Right ventricle myocardium superior (tissue), 1 donor: ENCODE results near the gene GGA2. TPM values are rescaled to one million over a fixed set of nuclear protein-coding genes. Genes with fewer than 3 reads are reported as not detected.
"Not testable (repeated sequence)": the region's sequence is repeated elsewhere in the genome, so short reads cannot be mapped to it uniquely, and the experiment has no call there.

Experiments used
- ATAC-seq: fragments of 200-7000 bp; cut with Tn5 transposase; one replicate; pipeline ENCODE4 v1.9.1; 2020; ENCODE audit warnings: mild to moderate bottlenecking; ENCODE audit not compliant: poor library complexity
- DNase-seq: peaks from one replicate; pipeline ENCODE4 v3.0.0-alpha.2; 2020
- intact Hi-C: fragments of 100-400 bp; cut with DNase I; formaldehyde crosslinking; loops from one replicate; pipeline ENCODE4 v1.11.2; 2022
- total RNA-seq: library from RNA; stranded (reverse); fragmentation: NEBNext Ultra II Directional; extraction: Animal tissue kit (Norgen Biotek cat#: 25700); gene quantifications from one replicate; pipeline ENCODE4 v1.2.1, GENCODE V29; 2021
- donor health status: DM: no; HTN: yes; CAD: no; lungs with severe emphysema.

Gene GGA2
- total RNA-seq, 1 donor from 2014 or later = 50.3 TPM

GRCh38 chr16:23485257-23485614 is 25.1 kb downstream of the GGA2 start:
- DNase-seq (no peak), ATAC-seq (no peak)
- intact Hi-C loops = no loop called here

- ATAC-seq (peak; percentile 63), DNase-seq (no peak)
- intact Hi-C loops = no loop called here
Observed at GRCh38 chr16:23484510-23485256, 25.6 kb downstream of the GGA2 start.

GRCh38 chr16:23483492-23483891 is 26.8 kb downstream of the GGA2 start:
- DNase-seq, intact Hi-C loops, ATAC-seq: not testable (repeated sequence)

- DNase-seq (no peak), ATAC-seq (no peak)
- intact Hi-C loops = no loop called here
Observed at GRCh38 chr16:23482778-23483177, 27.5 kb downstream of the GGA2 start.

- no peak for ATAC-seq
- DNase-seq = no peak
- intact Hi-C loops = no loop called here
Observed at GRCh38 chr16:23480257-23480656, 30.0 kb downstream of the GGA2 start.

GRCh38 chr16:23479138-23479537 is 31.2 kb downstream of the GGA2 start:
- intact Hi-C loops = no loop called here
- ATAC-seq = no peak
- no peak for DNase-seq

DNA sequence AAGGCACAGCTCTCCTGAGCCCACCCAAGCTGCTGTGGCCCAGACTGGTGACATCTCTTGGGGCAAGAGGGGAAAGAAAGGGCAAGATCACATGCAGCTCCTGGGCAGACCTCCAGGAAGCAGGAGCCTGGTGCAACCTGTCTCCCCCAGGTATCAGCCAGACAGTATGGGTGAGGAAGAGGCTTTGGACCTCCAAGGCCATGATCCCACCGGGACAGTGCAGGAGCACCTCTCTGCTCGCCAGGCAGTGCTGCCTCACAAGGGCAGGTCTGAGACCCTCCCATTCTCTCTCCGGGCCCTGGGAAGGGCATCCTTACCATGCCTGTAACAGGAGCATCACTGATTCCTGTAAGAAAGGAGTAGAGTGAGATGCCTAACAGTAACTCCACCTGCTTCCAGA is 31.7 kb downstream of the GGA2 start:
- intact Hi-C loops = no loop called here
- DNase-seq = no peak
- ATAC-seq = no peak

GRCh38 chr16:23476289-23476688 is 34.0 kb downstream of the GGA2 start:
- no peak for ATAC-seq
- DNase-seq = no peak
- intact Hi-C loops = no loop called here

DNA sequence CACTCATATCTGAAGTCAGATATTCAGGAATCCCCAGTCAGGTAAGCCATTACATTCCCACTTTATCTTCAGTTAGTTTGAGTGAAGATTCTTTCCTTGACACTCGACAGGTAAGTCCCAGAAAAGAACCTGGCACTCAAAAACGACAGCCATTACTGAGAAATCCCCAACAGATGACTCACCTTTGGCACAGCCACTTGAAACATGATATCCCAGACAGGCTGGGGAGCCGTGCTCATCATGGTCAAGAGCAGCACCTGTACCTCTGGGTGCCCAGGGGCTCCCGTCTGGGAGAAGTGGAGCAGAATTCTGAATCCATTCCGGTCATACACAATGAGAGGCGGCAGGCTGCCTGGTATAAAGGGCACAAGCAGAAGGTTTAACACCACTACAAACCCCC is 40.5 kb downstream of the GGA2 start:
- intact Hi-C loops = no loop called here
- DNase-seq (no peak), ATAC-seq (no peak)

DNA sequence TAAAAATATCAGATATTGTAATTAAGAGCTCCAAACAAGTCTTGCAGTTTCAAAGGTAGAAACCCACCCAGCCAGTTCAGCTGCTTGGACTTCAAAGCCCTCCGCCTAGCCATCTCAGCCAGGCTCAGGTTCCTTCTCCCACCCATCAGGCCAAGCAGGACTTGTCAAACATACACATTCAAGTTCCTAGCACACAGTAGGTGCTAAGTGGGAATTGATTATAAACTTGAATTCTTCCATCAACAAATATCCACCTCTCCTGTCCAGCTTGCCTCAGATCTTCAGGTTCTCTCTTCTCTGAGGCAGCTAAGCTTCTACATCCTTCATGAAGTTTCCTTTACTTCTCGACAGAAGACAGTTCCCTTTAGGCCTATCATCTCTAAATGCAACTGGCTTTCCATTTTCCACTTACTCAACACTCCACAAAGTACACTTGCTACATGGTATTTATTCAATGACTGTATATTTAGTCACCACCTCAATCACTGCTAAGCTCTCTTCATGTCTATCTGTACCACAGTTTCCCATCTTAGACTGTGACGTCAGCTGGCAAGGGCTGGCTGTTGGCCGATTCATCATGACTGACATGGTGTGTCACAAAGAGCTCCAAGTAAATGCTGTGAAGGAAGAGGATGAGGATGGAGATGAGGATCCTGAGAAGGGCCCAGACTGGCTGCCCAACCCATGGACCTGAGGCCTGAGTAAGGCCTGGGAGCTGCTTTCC is 44.0 kb downstream of the GGA2 start:
- DNase-seq = no peak
- intact Hi-C loops = no loop called here

GRCh38 chr16:23465179-23465578 is 45.1 kb downstream of the GGA2 start:
- no peak for ATAC-seq
- intact Hi-C loops = no loop called here
- no peak for DNase-seq

More for the DNA sequence above, 44.0 kb downstream of the GGA2 start:
- ATAC-seq = no peak

GRCh38 chr16:23464196-23464595 is 46.1 kb downstream of the GGA2 start:
- intact Hi-C loops = no loop called here
- ATAC-seq = peak; percentile 64
- DNase-seq = no peak

- peak; percentile 88 for ATAC-seq
- DNase-seq = peak; percentile 90
- intact Hi-C loops = not testable (repeated sequence)
Observed at GRCh38 chr16:23462994-23463393, 47.3 kb downstream of the GGA2 start.

DNA sequence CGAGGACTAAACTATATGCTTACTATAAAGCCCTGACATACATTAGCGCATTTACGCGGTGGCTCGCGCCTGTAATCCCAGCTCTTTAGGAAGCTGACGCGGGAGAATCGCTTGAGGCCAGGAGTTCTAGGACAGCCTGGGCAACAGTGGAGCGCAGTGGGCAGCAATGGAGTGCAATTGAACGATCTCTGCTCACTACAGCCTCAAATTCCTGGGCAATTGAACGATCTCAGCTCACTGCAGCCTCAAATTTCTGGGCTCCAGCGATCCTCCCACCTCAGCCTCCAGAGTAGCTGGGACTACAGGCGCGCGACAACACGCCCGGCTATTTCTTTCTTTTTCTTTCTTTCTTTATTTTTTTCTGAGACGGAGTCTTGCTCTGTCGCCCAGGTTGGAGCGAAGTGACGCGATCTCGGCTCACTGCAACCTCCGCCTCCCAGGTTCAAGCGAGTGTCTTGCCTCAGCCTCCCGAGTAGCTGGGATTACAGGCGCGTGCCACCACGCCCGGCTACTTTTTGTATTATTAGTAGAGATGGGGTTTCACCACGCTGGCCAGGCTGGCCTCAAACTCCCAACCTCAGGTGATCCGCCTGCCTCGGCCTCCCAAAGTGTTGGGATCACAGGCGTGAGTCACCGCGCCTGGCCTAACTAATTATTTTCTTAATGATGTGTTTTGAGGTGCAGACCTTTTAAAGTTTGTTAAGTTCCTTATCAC is 56.8 kb downstream of the GGA2 start:
- intact Hi-C loops = no loop called here
- DNase-seq (no peak), ATAC-seq (peak; percentile 5)

DNA sequence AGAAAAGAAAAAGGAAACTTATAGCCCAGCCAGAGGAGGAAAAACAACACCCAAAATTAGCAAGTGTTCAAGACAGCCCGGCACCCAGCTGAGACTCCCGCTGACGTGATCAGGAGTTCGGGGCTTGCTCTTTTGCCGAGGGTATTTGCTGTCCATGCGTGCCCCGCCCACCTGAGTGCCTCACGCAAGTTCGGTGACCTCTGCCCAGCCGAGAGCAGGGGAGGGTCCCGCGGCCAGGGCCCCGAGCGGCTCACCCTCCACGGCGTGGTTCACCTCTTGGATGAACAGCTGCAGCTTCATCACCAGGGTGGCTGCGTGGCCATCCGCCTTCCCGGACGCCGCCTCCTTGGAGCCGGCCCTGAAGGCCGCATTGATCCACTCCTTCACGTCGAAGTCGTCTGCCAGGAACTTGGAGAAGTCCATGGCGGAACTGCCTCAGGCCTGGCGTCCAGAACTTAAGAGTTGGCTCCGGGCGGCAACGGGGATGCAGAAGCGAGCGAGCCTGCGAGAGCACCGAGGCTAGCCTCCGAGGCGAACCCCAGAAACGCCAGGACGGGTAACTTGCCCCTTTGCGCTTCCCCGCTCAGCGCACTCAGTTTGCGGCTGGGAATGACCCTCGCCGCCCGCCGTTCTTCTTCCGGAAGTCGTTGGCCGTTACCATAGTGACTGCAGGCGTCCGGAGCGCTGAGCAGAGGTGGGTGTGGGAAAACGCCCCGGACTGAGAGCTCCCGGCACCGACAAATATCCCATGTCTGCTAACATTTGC is 57.5 kb downstream of the GGA2 start, which contains the start of gene COG7:
TSS of gene COG7 (minus strand) at position 618 of the 766 bp plus-strand sequence. CDS start at position 423, 195 bp downstream.
- intact Hi-C loops = no loop called here
- ATAC-seq (peak; percentile 99), DNase-seq (peak; percentile 93)

- no peak for DNase-seq
- intact Hi-C loops = no loop called here
- ATAC-seq = peak; percentile 6
Observed at GRCh38 chr16:23452221-23452571, 58.1 kb downstream of the GGA2 start.

DNA sequence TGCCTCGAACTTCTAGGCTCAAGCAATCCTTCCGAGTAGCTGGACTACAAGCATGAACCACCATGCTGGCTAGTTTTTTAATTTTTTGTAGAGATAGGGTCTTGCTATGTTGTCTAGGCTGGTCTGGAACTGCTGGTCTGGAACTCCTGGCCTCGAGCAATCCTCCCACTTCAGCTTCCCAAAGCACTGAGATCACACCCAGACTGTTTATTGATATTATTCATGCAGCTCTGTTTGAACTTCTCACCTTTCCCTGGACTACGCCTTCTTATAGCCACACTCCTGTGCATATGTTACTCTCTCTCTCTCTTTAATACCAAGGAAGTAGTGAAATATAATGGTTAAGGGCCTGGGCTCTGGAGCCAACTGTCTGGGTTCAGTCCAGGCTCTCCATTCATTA is 61.9 kb downstream of the GGA2 start:
- no peak for ATAC-seq
- intact Hi-C loops = no loop called here
- no peak for DNase-seq

- ATAC-seq = not testable (repeated sequence)
- intact Hi-C loops = loop anchor here (10.0 kb wide), 2 partner anchors 373 to 533 kb away; no protein-coding TSS in a partner anchor
Observed at GRCh38 chr16:23437542-23437941, 72.8 kb downstream of the GGA2 start.

GRCh38 chr16:23436951-23437350 is 73.3 kb downstream of the GGA2 start:
- no peak for DNase-seq
- intact Hi-C loops = loop anchor here (10.0 kb wide), 2 partner anchors 372 to 532 kb away; no protein-coding TSS in a partner anchor
- ATAC-seq = no peak

More at GRCh38 chr16:23437542-23437941, 72.8 kb downstream of the GGA2 start:
- DNase-seq = not testable (repeated sequence)
